ENCODE results near the gene MSI2. TPM values are rescaled to one million over a fixed set of nuclear protein-coding genes. Genes with fewer than 3 reads are reported as not detected.

MSI2 gene
- total RNA-seq, 3 donors from 2014 or later, result 13.4 to 89.1 (median 71.1) TPM

DNA sequence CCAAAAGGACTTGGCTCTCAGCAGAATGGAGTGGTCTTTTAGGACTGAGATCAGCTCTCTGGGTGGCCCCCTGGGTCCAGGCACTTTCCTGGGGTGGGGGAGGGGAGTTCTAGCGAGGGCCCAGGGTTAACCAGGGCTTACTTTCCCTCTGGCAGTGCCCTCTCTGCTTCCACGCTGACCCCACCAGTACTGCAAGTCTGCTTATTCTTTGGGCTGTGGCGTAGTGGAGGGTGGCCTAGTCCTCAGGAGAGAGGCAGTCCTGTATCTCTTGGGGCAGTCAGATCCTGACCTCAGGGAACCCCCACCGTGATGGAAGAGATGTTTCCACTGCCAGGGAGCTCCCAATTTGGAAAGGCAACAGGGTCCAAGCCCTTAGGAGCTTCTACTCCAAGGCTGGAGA, 409.4 kb downstream of the MSI2 start:
- Histone ChIP-seq H3K4me1 (no peaks in the 10 kb centered on the region), H3K4me3 (no peak overlapping the region), H3K27ac (no peak overlapping the region), H3K27me3 (no peaks in the 10 kb centered on the region), H3K9me3 (no peaks in the 10 kb centered on the region), H3K36me3 (no peaks in the 10 kb centered on the region)
- intact Hi-C loops (cut with DNase I; ENCODE audit: low total_unique reads), result no loop called here
- TF ChIP-seq, protein P1, sequence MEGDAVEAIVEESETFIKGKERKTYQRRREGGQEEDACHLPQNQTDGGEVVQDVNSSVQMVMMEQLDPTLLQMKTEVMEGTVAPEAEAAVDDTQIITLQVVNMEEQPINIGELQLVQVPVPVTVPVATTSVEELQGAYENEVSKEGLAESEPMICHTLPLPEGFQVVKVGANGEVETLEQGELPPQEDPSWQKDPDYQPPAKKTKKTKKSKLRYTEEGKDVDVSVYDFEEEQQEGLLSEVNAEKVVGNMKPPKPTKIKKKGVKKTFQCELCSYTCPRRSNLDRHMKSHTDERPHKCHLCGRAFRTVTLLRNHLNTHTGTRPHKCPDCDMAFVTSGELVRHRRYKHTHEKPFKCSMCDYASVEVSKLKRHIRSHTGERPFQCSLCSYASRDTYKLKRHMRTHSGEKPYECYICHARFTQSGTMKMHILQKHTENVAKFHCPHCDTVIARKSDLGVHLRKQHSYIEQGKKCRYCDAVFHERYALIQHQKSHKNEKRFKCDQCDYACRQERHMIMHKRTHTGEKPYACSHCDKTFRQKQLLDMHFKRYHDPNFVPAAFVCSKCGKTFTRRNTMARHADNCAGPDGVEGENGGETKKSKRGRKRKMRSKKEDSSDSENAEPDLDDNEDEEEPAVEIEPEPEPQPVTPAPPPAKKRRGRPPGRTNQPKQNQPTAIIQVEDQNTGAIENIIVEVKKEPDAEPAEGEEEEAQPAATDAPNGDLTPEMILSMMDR (IDR thresholded peaks at IDR 0.05), result no peak
- TF ChIP-seq POLR2AphosphoS5 (IDR thresholded peaks at IDR 0.05) (no peak), POLR2A (IDR thresholded peaks at IDR 0.05) (no peak)
- DNase-seq (ENCODE audit: low spot score in 2 of 2), result peak in 1 of 2 donors; percentile 37

DNA sequence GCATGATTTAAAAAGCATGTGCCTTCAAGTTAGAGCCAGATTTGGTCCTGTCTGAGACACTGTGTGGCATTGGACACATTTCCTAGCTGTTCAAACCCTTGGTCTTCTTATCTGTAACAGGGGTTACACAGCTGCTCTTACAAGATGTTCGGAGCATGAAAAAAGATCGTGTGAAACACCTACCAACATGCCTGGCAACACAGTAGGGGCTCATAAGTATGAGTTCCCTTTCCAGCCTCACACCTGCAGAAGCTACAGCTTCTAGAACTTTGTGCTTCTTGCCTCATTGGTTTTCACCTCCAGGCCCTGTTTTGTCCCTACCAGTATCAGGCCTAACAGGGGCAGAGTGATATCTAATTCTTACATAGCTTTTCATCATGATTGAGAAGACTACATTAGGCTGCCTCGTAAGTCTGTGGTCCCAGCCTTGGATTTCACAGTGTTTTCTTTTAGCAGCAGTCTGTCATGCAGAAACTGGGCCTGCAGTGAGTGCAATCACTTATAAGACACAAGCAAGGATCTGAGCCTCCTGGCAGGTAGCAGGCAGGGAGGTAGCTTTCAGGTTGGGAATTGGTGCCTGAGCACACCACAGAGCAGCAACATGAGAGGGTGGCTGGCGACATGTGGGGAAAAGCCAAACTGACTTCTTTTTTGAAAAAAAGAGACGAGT, 410.0 kb downstream of the MSI2 start:
- Histone ChIP-seq H3K4me1 (no peaks in the 10 kb centered on the region), H3K36me3 (no peaks in the 10 kb centered on the region), H3K27me3 (no peaks in the 10 kb centered on the region), H3K9me3 (no peaks in the 10 kb centered on the region), H3K4me3 (no peak overlapping the region), H3K27ac (no peak overlapping the region)
- TF ChIP-seq, protein P1 (IDR thresholded peaks at IDR 0.05), result no peak
- TF ChIP-seq POLR2AphosphoS5 (IDR thresholded peaks at IDR 0.05), result no peak
- no peak for TF ChIP-seq POLR2A (IDR thresholded peaks at IDR 0.05)
- DNase-seq (ENCODE audit: low spot score in 2 of 2), result no peak
- intact Hi-C loops (cut with DNase I; ENCODE audit: low total_unique reads), result no loop called here

- H3K27ac ChIP-seq, result no peak overlapping the region
- TF ChIP-seq POLR2AphosphoS5 (IDR thresholded peaks at IDR 0.05), result no peak
- TF ChIP-seq, protein P1 (IDR thresholded peaks at IDR 0.05), result no peak
- no peak for TF ChIP-seq POLR2A (IDR thresholded peaks at IDR 0.05)
- intact Hi-C loops (cut with DNase I; ENCODE audit: low total_unique reads), result no loop called here
- DNase-seq (ENCODE audit: low spot score in 2 of 2), result peak in 1 of 2 donors; percentile 31
- H3K4me3 ChIP-seq, result no peak overlapping the region
- H3K4me1 ChIP-seq, result peaks cover 0 to 4% of the 10 kb centered on the region in 2 donors
- H3K9me3 ChIP-seq, result no peaks in the 10 kb centered on the region
- no peaks in the 10 kb centered on the region for H3K27me3 ChIP-seq
- no peaks in the 10 kb centered on the region for H3K36me3 ChIP-seq
These were observed 410.6 kb downstream of the MSI2 start for GRCh38 chr17:57666946-57667345.

- peak; percentile 8 to 45 for DNase-seq (ENCODE audit: low spot score in 2 of 2)
- H3K36me3 ChIP-seq, result no peaks in the 10 kb centered on the region
- no peak overlapping the region for H3K4me3 ChIP-seq
- no peaks in the 10 kb centered on the region for H3K9me3 ChIP-seq
- no peaks in the 10 kb centered on the region for H3K27me3 ChIP-seq
- intact Hi-C loops (cut with DNase I; ENCODE audit: low total_unique reads), result no loop called here
- no peak overlapping the region for H3K27ac ChIP-seq
- peaks cover 0 to 4% of the 10 kb centered on the region in 2 donors for H3K4me1 ChIP-seq
- TF ChIP-seq, protein P1 (IDR thresholded peaks at IDR 0.05), result no peak
- TF ChIP-seq POLR2AphosphoS5 (IDR thresholded peaks at IDR 0.05) (no peak), POLR2A (IDR thresholded peaks at IDR 0.05) (no peak)
These were observed 411.2 kb downstream of the MSI2 start for GRCh38 chr17:57667461-57667923.

DNA sequence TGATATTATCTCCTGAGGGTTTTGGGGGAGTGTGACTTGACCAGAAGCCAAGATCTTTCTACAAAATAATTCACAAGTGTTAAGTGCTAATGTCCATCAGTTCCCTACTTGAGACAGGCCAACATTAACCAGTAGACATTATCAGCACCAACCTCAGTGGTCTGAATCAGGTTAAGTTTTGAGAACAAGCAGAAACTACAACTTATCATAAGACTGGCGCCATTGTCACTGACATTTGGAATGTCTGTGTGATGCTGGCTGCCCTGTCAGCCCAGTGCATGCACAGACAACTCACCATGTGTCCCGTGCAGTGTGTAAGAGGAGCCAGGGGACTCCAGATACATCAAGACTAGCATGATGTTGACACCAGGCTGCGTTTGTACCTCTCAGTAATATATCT, 412.0 kb downstream of the MSI2 start:
- peak; percentile 1 to 24 for DNase-seq (ENCODE audit: low spot score in 2 of 2)
- TF ChIP-seq POLR2A (IDR thresholded peaks at IDR 0.05) (no peak), POLR2AphosphoS5 (IDR thresholded peaks at IDR 0.05) (no peak)
- TF ChIP-seq, protein P1 (IDR thresholded peaks at IDR 0.05), result no peak
- H3K4me1 ChIP-seq, result peaks cover 0 to 4% of the 10 kb centered on the region in 2 donors
- H3K27ac ChIP-seq, result no peak overlapping the region
- no peaks in the 10 kb centered on the region for H3K9me3 ChIP-seq
- no peaks in the 10 kb centered on the region for H3K27me3 ChIP-seq
- H3K36me3 ChIP-seq, result no peaks in the 10 kb centered on the region
- intact Hi-C loops (cut with DNase I; ENCODE audit: low total_unique reads), result no loop called here
- H3K4me3 ChIP-seq, result no peak overlapping the region
